Osteoblast (primary cell): ENCODE data around the gene CLDN14. TPM values are rescaled to one million over a fixed set of nuclear protein-coding genes. Genes with fewer than 3 reads are reported as not detected.

Experiments
- DNase-seq: peaks from one replicate; pipeline ENCODE4 v3.0.0; 2011; ENCODE audit warnings: low spot score, mixed read lengths; ENCODE audit not compliant: insufficient read length; ENCODE audit errors: missing footprints
- H2AFZ ChIP-seq: 2 replicates; pipeline ENCODE4 v1.6.0; 2011; ENCODE audit warnings: mild to moderate bottlenecking, low read length
- H3K27ac ChIP-seq: 2 replicates; pipeline ENCODE4 v1.5.1; 2011; ENCODE audit warnings: mild to moderate bottlenecking, low read depth, low read length, moderate library complexity
- H3K27me3 ChIP-seq: 2 replicates; pipeline ENCODE4 v1.6.0; 2012; ENCODE audit warnings: mild to moderate bottlenecking, control low read depth, inconsistent platforms, low read length, moderate library complexity; ENCODE audit not compliant: insufficient read depth
- H3K36me3 ChIP-seq: 2 replicates; pipeline ENCODE4 v1.5.1; 2011; ENCODE audit warnings: mild to moderate bottlenecking, low read length, control low read depth, moderate library complexity; ENCODE audit not compliant: insufficient read depth
- H3K4me1 ChIP-seq: 2 replicates; pipeline ENCODE4 v1.5.1; 2011; ENCODE audit warnings: mild to moderate bottlenecking, low read length, control low read depth, moderate library complexity; ENCODE audit not compliant: insufficient read depth
- H3K4me2 ChIP-seq: 2 replicates; pipeline ENCODE4 v1.6.0; 2011; ENCODE audit warnings: mild to moderate bottlenecking, low read length; ENCODE audit not compliant: insufficient read depth
- H3K4me3 ChIP-seq: fragments of 200-600 bp; sonication (generic); 3 replicates; pipeline ENCODE4 v1.5.1; 2012; ENCODE audit warnings: mild to moderate bottlenecking, low read length, inconsistent platforms; ENCODE audit not compliant: insufficient read depth
- H3K79me2 ChIP-seq: 2 replicates; pipeline ENCODE4 v1.6.0; 2012; ENCODE audit warnings: mild to moderate bottlenecking, low read length, control low read depth, inconsistent platforms; ENCODE audit not compliant: insufficient read depth
- H3K9me3 ChIP-seq: 2 replicates; pipeline ENCODE4 v1.5.1; 2011; ENCODE audit warnings: low read depth, low read length, control low read depth
- H4K20me1 ChIP-seq: 2 replicates; pipeline ENCODE4 v1.6.0; 2012; ENCODE audit warnings: mild to moderate bottlenecking, low read length, control low read depth; ENCODE audit not compliant: insufficient read depth
- total RNA-seq: library from RNA; depleted of rRNA; stranded (reverse); fragments of >200 nt; gene quantifications from 2 replicates; pipeline ENCODE4 v1.2.3, GENCODE V29; 2012
- TF ChIP-seq, protein P1 (sequence below): IDR thresholded peaks from 2 replicates; pipeline ENCODE4 v1.5.1; 2011; ENCODE audit warnings: mild to moderate bottlenecking, low read depth, low read length, moderate library complexity; ENCODE audit errors: extremely low read depth

CLDN14 gene
- total RNA-seq, 1 donor = 0.36 TPM

DNA sequence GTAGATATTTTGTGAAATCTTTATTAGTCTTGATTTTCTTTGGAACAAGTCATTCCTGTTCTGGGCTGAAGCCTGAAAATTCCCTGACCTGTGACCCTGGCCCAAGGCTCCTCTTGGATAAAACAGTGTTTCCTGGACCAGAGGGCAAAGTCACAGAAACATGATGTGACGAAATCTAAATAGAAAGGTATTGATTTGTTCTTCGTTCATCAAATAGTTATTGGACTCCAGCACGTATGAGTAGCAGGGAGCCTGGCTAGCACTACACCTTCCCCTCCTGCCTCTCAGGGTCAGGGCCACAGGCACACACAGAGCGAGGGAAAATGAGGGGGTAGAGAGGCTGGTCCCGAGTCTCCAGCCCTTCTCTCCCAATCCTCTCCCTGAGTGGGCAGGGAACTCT is 1.7 kb upstream of the CLDN14 start:
- H4K20me1 ChIP-seq = no peaks in the 10 kb centered on the region
- no peak overlapping the region for H3K27ac ChIP-seq
- no peak for DNase-seq
- no peak overlapping the region for H2AFZ ChIP-seq
- H3K79me2 ChIP-seq = no peaks in the 10 kb centered on the region
- H3K4me1 ChIP-seq = peaks cover 26% of the 10 kb centered on the region
- TF ChIP-seq, protein P1, sequence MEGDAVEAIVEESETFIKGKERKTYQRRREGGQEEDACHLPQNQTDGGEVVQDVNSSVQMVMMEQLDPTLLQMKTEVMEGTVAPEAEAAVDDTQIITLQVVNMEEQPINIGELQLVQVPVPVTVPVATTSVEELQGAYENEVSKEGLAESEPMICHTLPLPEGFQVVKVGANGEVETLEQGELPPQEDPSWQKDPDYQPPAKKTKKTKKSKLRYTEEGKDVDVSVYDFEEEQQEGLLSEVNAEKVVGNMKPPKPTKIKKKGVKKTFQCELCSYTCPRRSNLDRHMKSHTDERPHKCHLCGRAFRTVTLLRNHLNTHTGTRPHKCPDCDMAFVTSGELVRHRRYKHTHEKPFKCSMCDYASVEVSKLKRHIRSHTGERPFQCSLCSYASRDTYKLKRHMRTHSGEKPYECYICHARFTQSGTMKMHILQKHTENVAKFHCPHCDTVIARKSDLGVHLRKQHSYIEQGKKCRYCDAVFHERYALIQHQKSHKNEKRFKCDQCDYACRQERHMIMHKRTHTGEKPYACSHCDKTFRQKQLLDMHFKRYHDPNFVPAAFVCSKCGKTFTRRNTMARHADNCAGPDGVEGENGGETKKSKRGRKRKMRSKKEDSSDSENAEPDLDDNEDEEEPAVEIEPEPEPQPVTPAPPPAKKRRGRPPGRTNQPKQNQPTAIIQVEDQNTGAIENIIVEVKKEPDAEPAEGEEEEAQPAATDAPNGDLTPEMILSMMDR = no peak
- H3K4me3 ChIP-seq = no peak overlapping the region
- no peaks in the 10 kb centered on the region for H3K27me3 ChIP-seq
- H3K9me3 ChIP-seq = no peaks in the 10 kb centered on the region
- H3K36me3 ChIP-seq = no peaks in the 10 kb centered on the region
- no peak overlapping the region for H3K4me2 ChIP-seq

DNA sequence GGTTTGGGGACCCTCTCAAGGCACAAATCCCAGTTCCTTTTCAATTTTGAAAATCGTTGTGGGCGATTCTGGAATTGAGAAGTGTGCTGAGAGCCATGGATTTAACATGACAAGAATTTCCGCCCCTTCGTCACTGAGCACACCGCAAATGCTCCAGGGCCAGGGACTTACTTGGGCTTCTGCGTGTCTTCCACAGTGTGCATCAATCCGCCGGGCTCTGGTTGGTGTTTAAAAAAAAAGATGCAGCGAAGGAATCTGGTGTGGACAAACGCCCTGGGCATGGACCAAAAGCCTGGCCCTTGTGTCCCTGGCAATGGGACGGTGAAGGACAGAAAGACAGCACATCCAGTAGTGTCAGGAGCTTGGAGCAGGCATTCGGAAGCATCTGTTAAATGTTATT is 696 bp upstream of the CLDN14 start:
- Histone ChIP-seq H3K4me3 (no peak overlapping the region), H3K4me1 (peaks cover 26% of the 10 kb centered on the region), H3K79me2 (no peaks in the 10 kb centered on the region), H3K36me3 (no peaks in the 10 kb centered on the region), H4K20me1 (no peaks in the 10 kb centered on the region), H3K27ac (no peak overlapping the region), H3K27me3 (no peaks in the 10 kb centered on the region), H3K9me3 (no peaks in the 10 kb centered on the region), H3K4me2 (no peak overlapping the region), H2AFZ (no peak overlapping the region)
- no peak for DNase-seq
- TF ChIP-seq, protein P1 = no peak

DNA sequence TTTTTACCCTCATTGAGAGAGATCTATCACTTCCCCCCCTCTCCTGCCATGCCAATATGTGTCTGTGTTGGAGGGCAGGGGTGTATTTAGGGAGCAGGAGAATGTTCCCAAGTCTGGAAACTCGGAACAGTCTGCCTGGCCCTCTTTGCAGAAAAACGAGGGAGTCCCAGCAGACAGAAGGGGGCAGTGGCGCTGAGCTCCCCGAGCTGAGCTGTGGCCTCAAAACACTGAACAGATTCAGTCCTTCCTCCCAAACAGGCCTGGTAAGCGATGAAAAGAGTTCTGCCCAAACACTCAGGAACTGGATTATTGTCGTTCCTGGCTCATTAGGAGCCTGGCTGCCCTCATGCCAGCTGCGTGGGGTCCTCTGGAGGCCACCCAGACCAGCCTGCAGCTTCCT is 981 bp downstream of the CLDN14 start:
- TF ChIP-seq, protein P1 = peak; percentile 43
- H3K27me3 ChIP-seq = no peaks in the 10 kb centered on the region
- no peaks in the 10 kb centered on the region for H4K20me1 ChIP-seq
- no peaks in the 10 kb centered on the region for H3K36me3 ChIP-seq
- H3K4me3 ChIP-seq = peak overlapping the region; percentile 59
- H3K27ac ChIP-seq = peak overlapping the region; percentile 99
- peak overlapping the region; percentile 87 for H3K4me2 ChIP-seq
- peaks cover 26% of the 10 kb centered on the region for H3K4me1 ChIP-seq
- H3K79me2 ChIP-seq = no peaks in the 10 kb centered on the region
- peak overlapping the region; percentile 77 for H2AFZ ChIP-seq
- H3K9me3 ChIP-seq = no peaks in the 10 kb centered on the region
- no peak for DNase-seq

DNA sequence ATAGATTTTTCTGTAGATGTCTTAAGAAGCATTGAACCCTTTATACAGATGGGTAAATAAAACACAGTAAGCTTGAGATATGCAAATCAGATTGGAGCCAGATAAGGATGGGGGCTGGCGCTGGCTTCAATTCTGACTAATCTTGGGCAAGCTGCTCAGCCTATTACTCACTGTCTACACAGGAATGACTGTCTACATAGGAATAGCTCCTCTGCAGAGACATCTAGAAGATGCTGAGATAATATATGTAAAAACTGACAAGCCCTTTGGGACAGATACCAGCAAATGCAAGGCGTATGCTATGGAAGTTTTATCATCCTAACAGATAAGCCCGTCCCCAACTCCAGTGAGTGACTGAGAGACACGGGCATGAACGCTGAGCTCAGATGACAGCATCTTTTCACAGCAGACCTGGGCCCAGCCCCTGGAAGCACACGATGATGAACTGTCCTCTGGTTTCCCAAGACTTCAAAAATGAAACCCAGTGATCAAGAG is 1.7 kb downstream of the CLDN14 start:
- TF ChIP-seq, protein P1 = no peak
- Histone ChIP-seq H4K20me1 (no peaks in the 10 kb centered on the region), H3K4me2 (peak overlapping the region; percentile 87), H3K79me2 (no peaks in the 10 kb centered on the region), H3K27me3 (no peaks in the 10 kb centered on the region), H2AFZ (peak overlapping the region; percentile 77), H3K4me3 (peak overlapping the region; percentile 59), H3K4me1 (peaks cover 26% of the 10 kb centered on the region), H3K27ac (peak overlapping the region; percentile 99), H3K9me3 (no peaks in the 10 kb centered on the region), H3K36me3 (no peaks in the 10 kb centered on the region)
- DNase-seq = peak; percentile 94
